Endothelial cell (in vitro differentiated cells): ENCODE results near the gene FKBP11. TPM values are rescaled to one million over a fixed set of nuclear protein-coding genes. Genes with fewer than 3 reads are reported as not detected.

Experiments
- DNase-seq: peaks from one replicate; pipeline ENCODE4 v3.0.0; 2021; ENCODE audit warnings: low spot score
- H3K27ac Mint-ChIP-seq: one replicate; pipeline ENCODE4 v1.8.0; 2021; ENCODE audit warnings: mixed read lengths, inconsistent platforms; ENCODE audit not compliant: unreplicated experiment
- H3K27me3 Mint-ChIP-seq: one replicate; pipeline ENCODE4 v1.8.0; 2021; ENCODE audit warnings: mild to moderate bottlenecking, moderate library complexity, mixed read lengths, inconsistent platforms; ENCODE audit not compliant: unreplicated experiment
- H3K36me3 Mint-ChIP-seq: one replicate; pipeline ENCODE4 v1.8.0; 2021; ENCODE audit warnings: mild to moderate bottlenecking, low read depth, mixed read lengths, inconsistent platforms; ENCODE audit not compliant: unreplicated experiment
- H3K4me1 Mint-ChIP-seq: one replicate; pipeline ENCODE4 v1.8.0; 2021; ENCODE audit warnings: mild to moderate bottlenecking, mixed read lengths, inconsistent platforms; ENCODE audit not compliant: unreplicated experiment
- H3K4me3 Mint-ChIP-seq: one replicate; pipeline ENCODE4 v1.8.0; 2021; ENCODE audit warnings: mild to moderate bottlenecking, mixed read lengths, inconsistent platforms; ENCODE audit not compliant: unreplicated experiment
- H3K9me3 Mint-ChIP-seq: one replicate; pipeline ENCODE4 v1.8.0; 2021; ENCODE audit warnings: mixed read lengths, inconsistent platforms; ENCODE audit not compliant: unreplicated experiment
- CTCF ChIP-seq: fragments of 200-600 bp; sonication (generic); IDR thresholded peaks from one replicate; pipeline ENCODE4 v1.5.0; 2021; ENCODE audit warnings: antibody characterized with exemption; ENCODE audit not compliant: unreplicated experiment
- total RNA-seq: library from RNA; stranded (reverse); fragmentation: NEBNext Ultra II Directional; extraction: Animal tissue kit (Norgen Biotek cat#: 25700); gene quantifications from one replicate; pipeline ENCODE4 v1.2.1, GENCODE V29; 2021; ENCODE audit not compliant: unreplicated experiment

The FKBP11 gene
- total RNA-seq, 1 donor from 2014 or later: 16.0 TPM

- Mint-ChIP-seq H3K4me1 (peaks cover 46% of the 10 kb centered on the region), H3K4me3 (peak overlapping the region; percentile 98), H3K27ac (peak overlapping the region; percentile 95), H3K27me3 (peaks cover 17% of the 10 kb centered on the region), H3K36me3 (peaks cover 22% of the 10 kb centered on the region), H3K9me3 (no peaks in the 10 kb centered on the region)
- DNase-seq: peak; percentile 77
- TF ChIP-seq CTCF: no peak
These were observed 31.2 kb upstream of the FKBP11 start for GRCh38 chr12:48956279-48957140.

GRCh38 chr12:48954841-48955501 is 29.7 kb upstream of the FKBP11 start:
- Mint-ChIP-seq H3K27me3 (peaks cover 18% of the 10 kb centered on the region), H3K9me3 (no peaks in the 10 kb centered on the region), H3K27ac (peak overlapping the region; percentile 67), H3K36me3 (peaks cover 22% of the 10 kb centered on the region), H3K4me3 (peak overlapping the region; percentile 98), H3K4me1 (peaks cover 36% of the 10 kb centered on the region)
- DNase-seq: no peak
- TF ChIP-seq CTCF: no peak

- Mint-ChIP-seq H3K27me3 (peaks cover 17% of the 10 kb centered on the region), H3K4me1 (peaks cover 36% of the 10 kb centered on the region), H3K4me3 (no peak overlapping the region), H3K36me3 (peaks cover 25% of the 10 kb centered on the region), H3K27ac (no peak overlapping the region), H3K9me3 (no peaks in the 10 kb centered on the region)
- TF ChIP-seq CTCF: no peak
- no peak for DNase-seq
These were observed 28.8 kb upstream of the FKBP11 start for GRCh38 chr12:48954061-48954460.

- Mint-ChIP-seq H3K4me3 (no peak overlapping the region), H3K9me3 (no peaks in the 10 kb centered on the region), H3K36me3 (peaks cover 30% of the 10 kb centered on the region), H3K4me1 (peaks cover 33% of the 10 kb centered on the region), H3K27ac (no peak overlapping the region), H3K27me3 (peaks cover 14% of the 10 kb centered on the region)
- DNase-seq: no peak
- no peak for TF ChIP-seq CTCF
These were observed 27.4 kb upstream of the FKBP11 start for GRCh38 chr12:48952691-48953090.

GRCh38 chr12:48947727-48948126 is 22.4 kb upstream of the FKBP11 start:
- peaks cover 18% of the 10 kb centered on the region for H3K36me3 Mint-ChIP-seq
- H3K9me3 Mint-ChIP-seq: no peaks in the 10 kb centered on the region
- no peak overlapping the region for H3K4me3 Mint-ChIP-seq

More at GRCh38 chr12:48947727-48948126, 22.4 kb upstream of the FKBP11 start:
- Mint-ChIP-seq H3K27ac (no peak overlapping the region), H3K27me3 (peaks cover 1% of the 10 kb centered on the region), H3K4me1 (peaks cover 17% of the 10 kb centered on the region)
- no peak for TF ChIP-seq CTCF
- DNase-seq: no peak
